Activated T-cell treated with anti-CD3 and anti-CD28 coated beads, Interleukin-2, amount 50 U/mL, for 72 hours (primary cell): ENCODE results near the gene ACTG2. TPM values are rescaled to one million over a fixed set of nuclear protein-coding genes. Genes with fewer than 3 reads are reported as not detected.

ENCODE experiments used
- ATAC-seq, 2 donors: fragments of 150-1000 bp; cut with Tn5 transposase; replicated peaks in 1 of 2; 2 replicates each; pipeline ENCODE4 v1.10.0; 2021; ENCODE audit warnings: moderate library complexity in 2 of 2, mild to moderate bottlenecking in 1 of 2
- DNase-seq, 2 donors: peaks; one replicate each; pipeline ENCODE4 v3.0.0; 2021 to 2022; ENCODE audit warnings: mixed read lengths in 1 of 2
- H3K27ac Mint-ChIP-seq: one replicate; pipeline ENCODE4 v1.8.0; 2022; ENCODE audit warnings: mild to moderate bottlenecking, moderate library complexity, mixed read lengths
- H3K27me3 Mint-ChIP-seq: one replicate; pipeline ENCODE4 v1.8.0; 2022; ENCODE audit warnings: low read depth, mixed read lengths
- H3K36me3 Mint-ChIP-seq, 2 donors: one replicate each; pipeline ENCODE4 v1.8.0; 2022; ENCODE audit warnings: mixed read lengths in 2 of 2, mild to moderate bottlenecking in 1 of 2; ENCODE audit not compliant: insufficient read depth in 2 of 2
- H3K4me1 Mint-ChIP-seq: one replicate; pipeline ENCODE4 v1.8.0; 2022; ENCODE audit warnings: low read depth, mixed read lengths
- H3K4me3 Mint-ChIP-seq, 2 donors: one replicate each; pipeline ENCODE4 v1.8.0; 2022; ENCODE audit warnings: mild to moderate bottlenecking in 2 of 2, mixed read lengths in 2 of 2, moderate library complexity in 2 of 2
- H3K9me3 Mint-ChIP-seq, 2 donors: one replicate each; pipeline ENCODE4 v1.8.0; 2022; ENCODE audit warnings: mixed read lengths in 2 of 2
- total RNA-seq, 2 donors: library from RNA; stranded (reverse); gene quantifications; one replicate each; pipeline ENCODE4 v1.2.3, GENCODE V29; 2022

The ACTG2 gene
- total RNA-seq, 2 donors from 2014 or later, result 0.22 TPM; not detected in 1

GRCh38 chr2:73961274-73961673, 68.5 kb downstream of the ACTG2 start:
- Mint-ChIP-seq H3K4me1 (peaks cover 55% of the 10 kb centered on the region), H3K27ac (no peak overlapping the region), H3K9me3 (peaks cover 5 to 7% of the 10 kb centered on the region in 2 donors), H3K27me3 (no peaks in the 10 kb centered on the region), H3K4me3 (no peak overlapping the region), H3K36me3 (peaks cover 21 to 39% of the 10 kb centered on the region in 2 donors)
- ATAC-seq (no peak), DNase-seq (no peak)

GRCh38 chr2:73961823-73962615, 69.2 kb downstream of the ACTG2 start:
- peak overlapping the region; percentile 18 for H3K27ac Mint-ChIP-seq
- ATAC-seq (no peak), DNase-seq (no peak)
- peaks cover 17 to 32% of the 10 kb centered on the region in 2 donors for H3K36me3 Mint-ChIP-seq
- peaks cover 49% of the 10 kb centered on the region for H3K4me1 Mint-ChIP-seq
- H3K9me3 Mint-ChIP-seq, result peaks cover 5 to 7% of the 10 kb centered on the region in 2 donors
- no peak overlapping the region for H3K4me3 Mint-ChIP-seq
- H3K27me3 Mint-ChIP-seq, result no peaks in the 10 kb centered on the region

- no peak for ATAC-seq
These were observed 70.0 kb downstream of the ACTG2 start for GRCh38 chr2:73962798-73963197.

GRCh38 chr2:73963385-73964120, 70.7 kb downstream of the ACTG2 start:
- peak; percentile 63 to 67 for DNase-seq
- ATAC-seq, result peak; percentile 96 to 97
- Mint-ChIP-seq H3K27ac (peak overlapping the region; percentile 48), H3K4me1 (peaks cover 47% of the 10 kb centered on the region), H3K9me3 (peaks cover 5 to 7% of the 10 kb centered on the region in 2 donors), H3K27me3 (no peaks in the 10 kb centered on the region), H3K36me3 (peaks cover 17 to 23% of the 10 kb centered on the region in 2 donors), H3K4me3 (peak overlapping the region; percentile 60 to 68)

More at GRCh38 chr2:73962798-73963197, 70.0 kb downstream of the ACTG2 start:
- peak overlapping the region; percentile 60 to 68 for H3K4me3 Mint-ChIP-seq
- peaks cover 5 to 7% of the 10 kb centered on the region in 2 donors for H3K9me3 Mint-ChIP-seq
- DNase-seq, result no peak
- H3K36me3 Mint-ChIP-seq, result peaks cover 17 to 30% of the 10 kb centered on the region in 2 donors
- H3K27ac Mint-ChIP-seq, result peak overlapping the region; percentile 48
- no peaks in the 10 kb centered on the region for H3K27me3 Mint-ChIP-seq
- peaks cover 44% of the 10 kb centered on the region for H3K4me1 Mint-ChIP-seq

- DNase-seq, result peak in 1 of 2 donors; percentile 34
- peaks cover 49% of the 10 kb centered on the region for H3K4me1 Mint-ChIP-seq
- peak overlapping the region; percentile 60 to 68 for H3K4me3 Mint-ChIP-seq
- H3K9me3 Mint-ChIP-seq, result peaks cover 5 to 7% of the 10 kb centered on the region in 2 donors
- H3K27ac Mint-ChIP-seq, result peak overlapping the region; percentile 48
- H3K36me3 Mint-ChIP-seq, result peaks cover 11 to 16% of the 10 kb centered on the region in 2 donors
- peak; percentile 47 to 48 for ATAC-seq
- no peaks in the 10 kb centered on the region for H3K27me3 Mint-ChIP-seq
These were observed 71.4 kb downstream of the ACTG2 start for GRCh38 chr2:73964223-73964622.

- peaks cover 57% of the 10 kb centered on the region for H3K4me1 Mint-ChIP-seq
- H3K9me3 Mint-ChIP-seq, result peaks cover 5 to 7% of the 10 kb centered on the region in 2 donors
- ATAC-seq (no peak), DNase-seq (no peak)
- H3K27ac Mint-ChIP-seq, result no peak overlapping the region
- peak overlapping the region; percentile 21 to 68 for H3K4me3 Mint-ChIP-seq
- H3K27me3 Mint-ChIP-seq, result no peaks in the 10 kb centered on the region
- H3K36me3 Mint-ChIP-seq, result peaks cover 9 to 11% of the 10 kb centered on the region in 2 donors
These were observed 72.2 kb downstream of the ACTG2 start for GRCh38 chr2:73965053-73965452.

- ATAC-seq, result no peak
- Mint-ChIP-seq H3K27ac (no peak overlapping the region), H3K27me3 (no peaks in the 10 kb centered on the region), H3K4me3 (no peak overlapping the region), H3K9me3 (no peaks in the 10 kb centered on the region), H3K36me3 (no peaks in the 10 kb centered on the region), H3K4me1 (peaks cover 75% of the 10 kb centered on the region)
- DNase-seq, result no peak
These were observed 75.6 kb downstream of the ACTG2 start for GRCh38 chr2:73968357-73968937.

- H3K36me3 Mint-ChIP-seq, result no peaks in the 10 kb centered on the region
- peak in 1 of 2 donors; percentile 44 for DNase-seq
- no peaks in the 10 kb centered on the region for H3K27me3 Mint-ChIP-seq
- H3K27ac Mint-ChIP-seq, result no peak overlapping the region
- peaks cover 66% of the 10 kb centered on the region for H3K4me1 Mint-ChIP-seq
- H3K4me3 Mint-ChIP-seq, result peak overlapping the region; percentile 83 to 87
- peak; percentile 43 to 46 for ATAC-seq
- H3K9me3 Mint-ChIP-seq, result no peaks in the 10 kb centered on the region
These were observed 76.5 kb downstream of the ACTG2 start for GRCh38 chr2:73969356-73969755.

Other genes starting within 250 kb of the ACTG2 start
- gene TPRKB, start 155.7 kb upstream of the ACTG2 start, total RNA-seq, result 10 to 100 TPM; 30.1 to 30.3 TPM
- 10 to 100 TPM; 35.1 to 35.8 TPM for gene DUSP11, start 112.9 kb upstream of the ACTG2 start, total RNA-seq
- gene C2orf78, start 108.8 kb upstream of the ACTG2 start, total RNA-seq, result not detected
- 100 to 1,000 TPM; 101 to 107 TPM for gene STAMBP, start 64.0 kb upstream of the ACTG2 start, total RNA-seq
- 100 to 1,000 TPM; 110 to 119 TPM for gene DGUOK, start 33.9 kb downstream of the ACTG2 start, total RNA-seq
- gene TET3, start 91.9 kb downstream of the ACTG2 start, total RNA-seq, result 10 to 100 TPM; 18.6 to 19.7 TPM